ENCODE measurements around the gene URI1. TPM values are rescaled to one million over a fixed set of nuclear protein-coding genes. Genes with fewer than 3 reads are reported as not detected.
A peak's percentile ranks its signal among the peaks of the same experiment; 100 is the strongest.

The URI1 gene
- total and polyA plus RNA-seq, 7 donors = 20.8 to 69.2 (median 54.6) TPM

- H3K36me3 ChIP-seq = no peaks in the 10 kb centered on the region
- DNase-seq = no peak
Observed at GRCh38 chr19:30063650-30064347, 121.8 kb downstream of the URI1 start.

DNA sequence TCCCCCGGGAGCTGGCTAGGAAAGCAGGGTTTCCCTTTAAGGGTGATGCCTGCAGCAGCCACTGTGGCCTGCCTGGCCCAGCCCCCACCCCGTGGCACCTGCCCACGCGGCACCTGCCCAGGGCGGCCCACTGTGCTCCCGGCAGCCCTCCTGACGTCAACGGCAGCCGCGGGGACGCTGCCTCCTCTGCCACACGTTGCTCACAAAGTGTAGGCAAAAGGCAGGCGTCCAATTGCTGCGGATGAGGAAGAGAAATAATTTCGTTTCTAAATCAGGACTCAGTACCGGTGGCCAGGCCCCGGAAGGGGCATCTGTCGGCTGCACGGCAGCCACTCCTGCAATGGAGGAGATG, 122.3 kb downstream of the URI1 start:
- DNase-seq = peak; percentile 40
- Histone ChIP-seq H3K36me3 (no peaks in the 10 kb centered on the region), H3K27me3 (peaks cover 0 to 17% (median 10%) of the 10 kb centered on the region in 3 donors), H3K4me3 (no peak overlapping the region), H3K27ac (no peak overlapping the region), H3K9me3 (no peaks in the 10 kb centered on the region), H3K4me1 (no peaks in the 10 kb centered on the region)
- intact Hi-C loops (cut with DNase I) = no loop called here
- no peak for TF ChIP-seq POLR2AphosphoS5 (IDR thresholded peaks at IDR 0.05)
- TF ChIP-seq POLR2A (IDR thresholded peaks at IDR 0.05) = no peak
- TF ChIP-seq, protein P1, sequence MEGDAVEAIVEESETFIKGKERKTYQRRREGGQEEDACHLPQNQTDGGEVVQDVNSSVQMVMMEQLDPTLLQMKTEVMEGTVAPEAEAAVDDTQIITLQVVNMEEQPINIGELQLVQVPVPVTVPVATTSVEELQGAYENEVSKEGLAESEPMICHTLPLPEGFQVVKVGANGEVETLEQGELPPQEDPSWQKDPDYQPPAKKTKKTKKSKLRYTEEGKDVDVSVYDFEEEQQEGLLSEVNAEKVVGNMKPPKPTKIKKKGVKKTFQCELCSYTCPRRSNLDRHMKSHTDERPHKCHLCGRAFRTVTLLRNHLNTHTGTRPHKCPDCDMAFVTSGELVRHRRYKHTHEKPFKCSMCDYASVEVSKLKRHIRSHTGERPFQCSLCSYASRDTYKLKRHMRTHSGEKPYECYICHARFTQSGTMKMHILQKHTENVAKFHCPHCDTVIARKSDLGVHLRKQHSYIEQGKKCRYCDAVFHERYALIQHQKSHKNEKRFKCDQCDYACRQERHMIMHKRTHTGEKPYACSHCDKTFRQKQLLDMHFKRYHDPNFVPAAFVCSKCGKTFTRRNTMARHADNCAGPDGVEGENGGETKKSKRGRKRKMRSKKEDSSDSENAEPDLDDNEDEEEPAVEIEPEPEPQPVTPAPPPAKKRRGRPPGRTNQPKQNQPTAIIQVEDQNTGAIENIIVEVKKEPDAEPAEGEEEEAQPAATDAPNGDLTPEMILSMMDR (IDR thresholded peaks at IDR 0.05) = no peak
- no peak for TF ChIP-seq EP300 (IDR thresholded peaks at IDR 0.05)
- WGBS, 2 donors = 64 to 75% methylated on average over 19 of the region's 19 CpGs

More at GRCh38 chr19:30063650-30064347, 121.8 kb downstream of the URI1 start:
- intact Hi-C loops (cut with DNase I) = no loop called here
- TF ChIP-seq POLR2A (IDR thresholded peaks at IDR 0.05) (no peak), EP300 (IDR thresholded peaks at IDR 0.05) (no peak), POLR2AphosphoS5 (IDR thresholded peaks at IDR 0.05) (no peak)
- TF ChIP-seq, protein P1 (IDR thresholded peaks at IDR 0.05) = no peak
- H3K27ac ChIP-seq = no peak overlapping the region
- no peaks in the 10 kb centered on the region for H3K9me3 ChIP-seq
- no peak overlapping the region for H3K4me3 ChIP-seq
- no peaks in the 10 kb centered on the region for H3K4me1 ChIP-seq
- peaks cover 0 to 17% (median 10%) of the 10 kb centered on the region in 3 donors for H3K27me3 ChIP-seq
- 88 to 90% methylated on average over 13 of the region's 13 CpGs for WGBS, 2 donors

DNA sequence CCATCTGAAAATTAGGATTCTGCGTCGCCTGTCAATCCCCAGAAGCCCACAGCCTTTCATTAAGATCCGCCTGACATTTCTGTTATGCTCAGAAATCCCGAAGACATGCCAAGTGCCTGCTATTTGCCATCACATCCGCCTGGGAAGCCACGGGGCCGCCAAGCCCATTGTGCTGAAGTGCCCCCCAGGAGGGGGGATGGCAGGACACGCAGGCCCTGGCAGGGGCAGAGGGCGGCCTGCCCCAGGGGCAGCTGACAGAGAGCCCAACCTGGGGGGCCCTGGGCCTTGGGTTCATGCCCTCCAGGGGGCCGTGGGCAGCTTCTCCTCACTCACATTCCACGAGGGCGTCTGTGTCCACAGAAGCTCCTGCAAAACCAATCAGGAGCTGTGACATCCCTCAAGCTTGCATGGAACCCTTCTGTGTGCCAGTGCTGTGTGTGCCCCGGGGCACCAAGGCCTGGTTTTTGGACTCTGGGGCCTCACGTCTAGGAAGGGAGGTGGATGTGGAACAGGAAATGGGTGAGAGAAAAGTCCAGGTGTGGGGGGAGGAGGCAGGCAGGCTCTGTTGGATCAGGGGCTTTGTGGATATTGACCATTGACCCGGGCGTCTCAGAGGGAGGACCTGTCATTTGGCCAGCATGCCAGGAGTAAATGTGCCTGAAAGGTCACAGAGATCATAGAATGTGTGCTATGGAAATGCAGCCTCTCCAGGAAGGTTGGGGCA, 122.9 kb downstream of the URI1 start:
- WGBS, 2 donors = 71 to 76% methylated on average over 16 of the region's 16 CpGs
- H3K4me1 ChIP-seq = peaks cover 0 to 2% (median 0%) of the 10 kb centered on the region in 4 donors
- no peaks in the 10 kb centered on the region for H3K9me3 ChIP-seq
- no peak for DNase-seq
- no peaks in the 10 kb centered on the region for H3K36me3 ChIP-seq
- H3K27ac ChIP-seq = no peak overlapping the region
- TF ChIP-seq POLR2AphosphoS5 (IDR thresholded peaks at IDR 0.05) (no peak), POLR2A (IDR thresholded peaks at IDR 0.05) (no peak), EP300 (IDR thresholded peaks at IDR 0.05) (no peak)
- TF ChIP-seq, protein P1 (IDR thresholded peaks at IDR 0.05) = no peak
- intact Hi-C loops (cut with DNase I) = no loop called here
- H3K4me3 ChIP-seq = no peak overlapping the region
- peaks cover 0 to 17% (median 10%) of the 10 kb centered on the region in 3 donors for H3K27me3 ChIP-seq

- Histone ChIP-seq H3K4me3 (no peak overlapping the region), H3K27me3 (peaks cover 0 to 17% (median 10%) of the 10 kb centered on the region in 3 donors), H3K9me3 (no peaks in the 10 kb centered on the region), H3K4me1 (peaks cover 0 to 10% (median 5%) of the 10 kb centered on the region in 4 donors), H3K27ac (no peak overlapping the region), H3K36me3 (no peaks in the 10 kb centered on the region)
- TF ChIP-seq POLR2AphosphoS5 (IDR thresholded peaks at IDR 0.05) = no peak
- TF ChIP-seq, protein P1 (IDR thresholded peaks at IDR 0.05) = no peak
- TF ChIP-seq POLR2A (IDR thresholded peaks at IDR 0.05) = no peak
- 88 to 92% methylated on average over 5 of the region's 5 CpGs for WGBS, 2 donors
- intact Hi-C loops (cut with DNase I) = no loop called here
- no peak for DNase-seq
Observed at GRCh38 chr19:30065680-30066606, 123.9 kb downstream of the URI1 start.

Small RNAs within 50 kb of the gene (small RNA-seq; reads per million reads assigned to genes)
- 0 reads per million in 3 donors for gene AC008798.1
- gene TAF9P3 = 0 reads per million in 3 donors

Other genes with a start within 250 kb of the URI1 start
- 10 to 100 TPM; 32.1 to 36.0 (median 34.2) TPM for gene C19orf12, start 227.0 kb upstream of the URI1 start, total RNA-seq
- gene C19orf12, start 227.0 kb upstream of the URI1 start, polyA plus RNA-seq = 10 to 100 TPM; 13.2 to 19.1 (median 16.0) TPM
- gene CCNE1, start 130.2 kb upstream of the URI1 start, total RNA-seq = 10 to 100 TPM in 1 of 4 donors, 1 to 10 TPM in 3; 2.3 to 13.8 (median 3.6) TPM
- 1 to 10 TPM; 2.4 to 7.9 (median 4.4) TPM for gene CCNE1, start 130.2 kb upstream of the URI1 start, polyA plus RNA-seq

Data from sigmoid colon (tissue), 7 donors.